Hepatocyte (in vitro differentiated cells): ENCODE data around the gene SCYGR1.

Source experiments
- EZH2phosphoT487 ChIP-seq: fragments of 200-600 bp; sonication (generic); IDR thresholded peaks from one replicate; pipeline ENCODE4 v1.6.1; 2018; ENCODE audit warnings: antibody characterized with exemption, mild to moderate bottlenecking, low read depth, moderate library complexity; ENCODE audit not compliant: unreplicated experiment, severe bottlenecking
- TF ChIP-seq, protein P1 (sequence below): fragments of 200-600 bp; sonication (generic); IDR thresholded peaks from 2 replicates; pipeline ENCODE4 v1.5.1; 2016; ENCODE audit warnings: antibody characterized with exemption, mild to moderate bottlenecking; ENCODE audit not compliant: poor library complexity

DNA sequence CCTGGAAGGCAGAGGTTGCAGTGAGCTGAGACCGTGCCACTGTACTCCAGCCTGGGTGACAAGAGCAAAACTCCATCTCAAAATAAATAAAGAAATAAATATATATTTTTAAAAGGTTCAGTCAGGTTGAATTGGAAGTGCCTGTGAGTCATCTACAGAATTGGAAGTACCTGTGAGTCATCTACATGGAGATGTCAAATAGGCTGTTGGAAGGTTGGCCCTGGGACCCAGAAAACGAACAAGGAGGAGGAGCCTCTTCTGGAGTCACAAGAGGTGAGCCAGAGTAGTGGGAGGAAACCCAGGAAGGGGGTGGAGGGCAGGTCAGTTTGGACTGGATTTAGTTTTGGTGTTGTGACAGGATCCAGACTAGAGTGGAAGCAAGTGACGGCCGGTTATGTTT lies 15.2 kb upstream of the SCYGR1 start:
- TF ChIP-seq, protein P1, sequence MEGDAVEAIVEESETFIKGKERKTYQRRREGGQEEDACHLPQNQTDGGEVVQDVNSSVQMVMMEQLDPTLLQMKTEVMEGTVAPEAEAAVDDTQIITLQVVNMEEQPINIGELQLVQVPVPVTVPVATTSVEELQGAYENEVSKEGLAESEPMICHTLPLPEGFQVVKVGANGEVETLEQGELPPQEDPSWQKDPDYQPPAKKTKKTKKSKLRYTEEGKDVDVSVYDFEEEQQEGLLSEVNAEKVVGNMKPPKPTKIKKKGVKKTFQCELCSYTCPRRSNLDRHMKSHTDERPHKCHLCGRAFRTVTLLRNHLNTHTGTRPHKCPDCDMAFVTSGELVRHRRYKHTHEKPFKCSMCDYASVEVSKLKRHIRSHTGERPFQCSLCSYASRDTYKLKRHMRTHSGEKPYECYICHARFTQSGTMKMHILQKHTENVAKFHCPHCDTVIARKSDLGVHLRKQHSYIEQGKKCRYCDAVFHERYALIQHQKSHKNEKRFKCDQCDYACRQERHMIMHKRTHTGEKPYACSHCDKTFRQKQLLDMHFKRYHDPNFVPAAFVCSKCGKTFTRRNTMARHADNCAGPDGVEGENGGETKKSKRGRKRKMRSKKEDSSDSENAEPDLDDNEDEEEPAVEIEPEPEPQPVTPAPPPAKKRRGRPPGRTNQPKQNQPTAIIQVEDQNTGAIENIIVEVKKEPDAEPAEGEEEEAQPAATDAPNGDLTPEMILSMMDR = no peak
- no peak for TF ChIP-seq EZH2phosphoT487
